ENCODE data around the gene SOBP.
"Not testable (repeated sequence)": the region's sequence is repeated elsewhere in the genome, so short reads cannot be mapped to it uniquely, and the experiment has no call there.

- TF ChIP-seq CTCF, POLR2A (IDR thresholded peaks at IDR 0.05): not testable (repeated sequence)
These were observed 14.1 kb upstream of the SOBP start for GRCh38 chr6:107475826-107476225.
